Measurements from ENCODE around the gene ARSG. TPM values are rescaled to one million over a fixed set of nuclear protein-coding genes. Genes with fewer than 3 reads are reported as not detected.

ARSG gene
- total RNA-seq, 2 donors from 2014 or later, result 5.4 to 16.9 TPM

- H3K27me3 ChIP-seq (replicated peaks; ENCODE audit: insufficient read depth), result no peaks in the 10 kb centered on the region
- peaks cover 10 to 24% of the 10 kb centered on the region in 2 donors for H3K4me1 ChIP-seq (ENCODE audit: control insufficient read depth in 1 of 2, low read depth in 2 of 2)
- H3K9me3 ChIP-seq, result no peaks in the 10 kb centered on the region
- DNase-seq (ENCODE audit: low spot score) (no peak), ATAC-seq (ENCODE audit: insufficient number of reproducible peaks, low FRiP score, low read depth) (no peak)
- TF ChIP-seq, protein P1, sequence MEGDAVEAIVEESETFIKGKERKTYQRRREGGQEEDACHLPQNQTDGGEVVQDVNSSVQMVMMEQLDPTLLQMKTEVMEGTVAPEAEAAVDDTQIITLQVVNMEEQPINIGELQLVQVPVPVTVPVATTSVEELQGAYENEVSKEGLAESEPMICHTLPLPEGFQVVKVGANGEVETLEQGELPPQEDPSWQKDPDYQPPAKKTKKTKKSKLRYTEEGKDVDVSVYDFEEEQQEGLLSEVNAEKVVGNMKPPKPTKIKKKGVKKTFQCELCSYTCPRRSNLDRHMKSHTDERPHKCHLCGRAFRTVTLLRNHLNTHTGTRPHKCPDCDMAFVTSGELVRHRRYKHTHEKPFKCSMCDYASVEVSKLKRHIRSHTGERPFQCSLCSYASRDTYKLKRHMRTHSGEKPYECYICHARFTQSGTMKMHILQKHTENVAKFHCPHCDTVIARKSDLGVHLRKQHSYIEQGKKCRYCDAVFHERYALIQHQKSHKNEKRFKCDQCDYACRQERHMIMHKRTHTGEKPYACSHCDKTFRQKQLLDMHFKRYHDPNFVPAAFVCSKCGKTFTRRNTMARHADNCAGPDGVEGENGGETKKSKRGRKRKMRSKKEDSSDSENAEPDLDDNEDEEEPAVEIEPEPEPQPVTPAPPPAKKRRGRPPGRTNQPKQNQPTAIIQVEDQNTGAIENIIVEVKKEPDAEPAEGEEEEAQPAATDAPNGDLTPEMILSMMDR (IDR thresholded peaks at IDR 0.05), result no peak
- H3K4me3 ChIP-seq, result no peak overlapping the region
- peaks cover 18% of the 10 kb centered on the region for H3K36me3 ChIP-seq
- H3K27ac ChIP-seq, result no peak overlapping the region
Observed at GRCh38 chr17:68453991-68454665, 162.8 kb downstream of the ARSG start.

DNA sequence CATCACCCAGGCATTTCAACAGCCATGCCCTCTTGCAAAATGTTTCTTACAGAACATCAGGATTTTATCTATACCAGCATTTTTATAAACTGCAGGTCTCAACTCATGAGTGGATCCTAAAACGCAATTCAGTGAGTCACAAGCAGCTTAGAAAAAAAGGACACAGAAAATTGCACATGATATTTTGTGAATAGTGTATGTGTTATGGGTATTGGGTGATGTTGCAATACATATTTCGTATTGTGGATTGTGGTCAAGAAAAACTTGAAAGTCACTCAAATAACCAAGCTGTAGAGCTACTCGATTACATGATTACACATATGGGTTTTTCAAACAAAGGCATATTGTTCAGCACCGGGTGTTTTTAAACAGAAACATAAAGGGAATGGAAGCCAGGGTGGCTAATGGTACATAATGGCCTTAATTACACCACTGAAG is 164.6 kb downstream of the ARSG start:
- Histone ChIP-seq H3K27me3 (replicated peaks; ENCODE audit: insufficient read depth) (no peaks in the 10 kb centered on the region), H3K9me3 (no peaks in the 10 kb centered on the region), H3K4me1 (ENCODE audit: control insufficient read depth in 1 of 2, low read depth in 2 of 2) (peaks cover 10 to 24% of the 10 kb centered on the region in 2 donors), H3K36me3 (peaks cover 3% of the 10 kb centered on the region), H3K4me3 (peak overlapping the region; percentile 86), H3K27ac (peak overlapping the region; percentile 94 to 96)
- ATAC-seq (ENCODE audit: insufficient number of reproducible peaks, low FRiP score, low read depth) (no peak), DNase-seq (ENCODE audit: low spot score) (no peak)
- TF ChIP-seq, protein P1 (IDR thresholded peaks at IDR 0.05), result no peak

DNA sequence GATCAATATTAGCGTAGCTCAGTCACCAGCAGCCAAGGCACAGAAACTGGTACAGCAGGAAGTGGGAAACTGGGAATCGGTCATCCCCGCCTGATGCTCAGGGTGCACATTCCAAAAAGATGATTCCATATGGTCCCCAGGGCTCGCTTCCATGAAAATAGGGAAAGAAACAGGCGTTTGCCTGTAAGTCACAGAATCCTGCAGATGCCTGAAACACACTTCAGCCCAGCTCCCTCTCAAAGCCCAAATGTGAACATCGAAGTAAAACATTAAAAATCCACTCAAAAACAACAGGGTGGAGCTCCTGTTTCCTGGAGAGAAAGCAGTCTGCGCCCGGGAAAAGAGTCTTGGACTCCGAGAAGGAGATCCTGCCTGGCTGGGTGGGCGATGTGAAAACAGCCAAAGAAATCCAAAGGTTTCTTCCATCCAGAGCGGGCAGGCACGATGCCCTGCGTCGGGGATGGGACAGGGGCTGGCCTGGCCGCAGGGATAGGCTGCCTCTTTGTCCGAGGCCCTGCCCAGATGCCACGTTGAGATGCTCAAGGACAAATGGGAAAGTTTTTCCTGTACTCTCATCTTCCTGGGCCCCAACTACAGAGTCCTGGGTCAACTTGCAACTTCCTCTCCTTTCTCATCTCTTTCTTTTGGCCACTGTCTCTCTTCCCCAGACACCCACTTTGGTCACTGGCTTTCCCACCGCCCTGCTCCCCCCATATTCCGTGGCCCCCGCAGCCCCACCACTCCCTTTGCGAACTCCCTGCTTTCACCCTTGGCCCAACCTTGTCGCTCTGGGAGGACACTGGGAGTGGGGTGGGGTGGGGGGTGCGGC is 165.3 kb downstream of the ARSG start:
- Histone ChIP-seq H3K4me3 (peak overlapping the region; percentile 86), H3K9me3 (no peaks in the 10 kb centered on the region), H3K27me3 (replicated peaks; ENCODE audit: insufficient read depth) (no peaks in the 10 kb centered on the region), H3K4me1 (ENCODE audit: control insufficient read depth in 1 of 2, low read depth in 2 of 2) (peaks cover 10 to 24% of the 10 kb centered on the region in 2 donors), H3K36me3 (no peaks in the 10 kb centered on the region), H3K27ac (peak overlapping the region; percentile 94 to 96)
- ATAC-seq (ENCODE audit: insufficient number of reproducible peaks, low FRiP score, low read depth), result peak; percentile 74
- peak; percentile 32 for DNase-seq (ENCODE audit: low spot score)
- TF ChIP-seq, protein P1 (IDR thresholded peaks at IDR 0.05), result no peak

- Histone ChIP-seq H3K36me3 (no peaks in the 10 kb centered on the region), H3K4me3 (peak within 1 kb of the TSS; percentile 86), H3K9me3 (no peaks in the 10 kb centered on the region), H3K27ac (peak within 1 kb of the TSS; percentile 94 to 96), H3K4me1 (ENCODE audit: control insufficient read depth in 1 of 2, low read depth in 2 of 2) (peaks cover 10 to 24% of the 10 kb centered on the region in 2 donors), H3K27me3 (replicated peaks; ENCODE audit: insufficient read depth) (no peaks in the 10 kb centered on the region)
- TF ChIP-seq, protein P1 (IDR thresholded peaks at IDR 0.05), result no peak
- peak; percentile 45 for ATAC-seq (ENCODE audit: insufficient number of reproducible peaks, low FRiP score, low read depth)
- no peak for DNase-seq (ENCODE audit: low spot score)
Observed at GRCh38 chr17:68457168-68457538, 165.9 kb downstream of the ARSG start, which contains the start of gene WIPI1. Gene WIPI1 (minus strand): TSS chr17:68457496. CDS start chr17:68457421, 75 bp downstream.

All from thoracic aorta (tissue), 2 donors.